Measurements from ENCODE around the gene ITGBL1. TPM values are rescaled to one million over a fixed set of nuclear protein-coding genes. Genes with fewer than 3 reads are reported as not detected.

Gene ITGBL1
- polyA plus RNA-seq = not detected in 2 replicates

GRCh38 chr13:101452519-101453485 is at the start of gene ITGBL1:
TSS of gene ITGBL1 (plus strand) at chr13:101452675. CDS start at chr13:101452834, 159 bp downstream.

GRCh38 chr13:101416181-101417042 is 36.1 kb upstream of the ITGBL1 start, which contains the start of gene NALCN:
TSS of gene NALCN (minus strand) at chr13:101416508. CDS start at chr13:101399126, 17,382 bp downstream.

Other genes starting within 250 kb of the ITGBL1 start
- gene NALCN, start 36.2 kb upstream of the ITGBL1 start, polyA plus RNA-seq = 16.4 and 17.1 TPM in 2 replicates

All from Purkinje cell (primary cell).